AG04449 (cell line): ENCODE results near the gene DDX56.
A peak's percentile ranks its signal among the peaks of the same experiment; 100 is the strongest.
"Not testable (repeated sequence)": the region's sequence is repeated elsewhere in the genome, so short reads cannot be mapped to it uniquely, and the experiment has no call there.

Experiments used
- CTCF ChIA-PET: fragments of 350-600 bp; formaldehyde crosslinking; extraction: SDS; loops from one replicate; lab custom pipeline; 2021; ENCODE audit warnings: antibody characterized with exemption; lab: Yijun Ruan, JAX
- POLR2A ChIA-PET: fragments of 400-600, 350-600 bp; formaldehyde crosslinking; extraction: SDS; loops from one replicate; lab custom pipeline; 2020; ENCODE audit warnings: antibody characterized with exemption, inconsistent platforms; lab: Yijun Ruan, JAX
- DNase-seq: peaks from one replicate; pipeline ENCODE4 v3.0.0-alpha.2; 2010; ENCODE audit warnings: low read depth, low spot score
- H3K4me3 ChIP-seq: 2 replicates; pipeline ENCODE4 v1.5.1; 2011; ENCODE audit warnings: low read depth, mild to moderate bottlenecking, control low read depth, low read length
- CTCF ChIP-seq: IDR thresholded peaks from one replicate; pipeline ENCODE4 v1.5.1; 2011; ENCODE audit warnings: mild to moderate bottlenecking, moderate library complexity, low read length, control low read depth, inconsistent platforms; ENCODE audit not compliant: insufficient read depth; ENCODE audit errors: missing control alignments

DDX56 gene

GRCh38 chr7:44566680-44567079 lies 7.0 kb downstream of the DDX56 start:
- TF ChIP-seq CTCF, result no peak
- CTCF ChIA-PET, result interaction anchor here (0.8 to 5.5 kb wide), 11 partner anchors 8 to 325 kb away, joined by 3 to 79 read pairs (median 11); partner anchors contain the start of gene DDX56
- POLR2A ChIA-PET, result no interaction called here
- DNase-seq, result no peak
- H3K4me3 ChIP-seq, result no peak overlapping the region

GRCh38 chr7:44565795-44566559 lies 7.7 kb downstream of the DDX56 start:
- ChIA-PET POLR2A (interaction anchor here (0.9 to 1.1 kb wide), 2 partner anchors 8 to 15 kb away, joined by 5 to 8 read pairs; partner anchors contain the start of gene DDX56), CTCF (interaction anchor here (0.7 to 5.5 kb wide), 36 partner anchors 8 to 545 kb away, joined by 3 to 79 read pairs (median 5); partner anchors contain the start of genes DDX56, H2AZ2, TMED4 and YKT6)

GRCh38 chr7:44565097-44565794 lies 8.5 kb downstream of the DDX56 start:
- ChIA-PET CTCF (interaction anchor here (0.6 to 5.5 kb wide), 42 partner anchors 9 to 548 kb away, joined by 3 to 79 read pairs (median 4); partner anchors contain the start of genes DDX56, H2AZ2, TMED4 and YKT6), POLR2A (interaction anchor here (0.9 to 1.1 kb wide), 2 partner anchors 9 to 16 kb away, joined by 5 to 8 read pairs; partner anchors contain the start of gene DDX56)
- TF ChIP-seq CTCF, result peak; percentile 97
- no peak overlapping the region for H3K4me3 ChIP-seq
- no peak for DNase-seq

More at GRCh38 chr7:44565795-44566559, 7.7 kb downstream of the DDX56 start:
- no peak for DNase-seq
- H3K4me3 ChIP-seq, result no peak overlapping the region
- no peak for TF ChIP-seq CTCF

DNA sequence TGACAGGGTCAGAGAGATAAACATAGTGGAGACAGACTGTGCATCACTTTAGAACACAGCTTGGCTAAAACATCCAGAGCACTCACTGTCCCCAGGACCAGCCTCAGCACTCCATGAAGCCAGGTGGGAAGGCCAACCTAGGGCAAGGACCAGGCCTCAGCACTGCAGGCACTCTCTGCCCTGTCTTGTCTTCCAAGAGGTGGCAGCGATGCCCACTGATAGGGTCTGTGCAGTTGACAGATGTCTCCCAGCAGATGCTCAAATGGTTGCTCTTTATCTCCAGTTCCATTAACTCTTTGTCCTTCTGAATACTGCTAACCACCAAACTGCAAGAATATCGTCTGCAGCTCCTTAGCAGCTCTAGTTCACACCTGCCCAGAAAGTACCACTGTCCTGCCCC lies 9.1 kb downstream of the DDX56 start:
- TF ChIP-seq CTCF, result no peak
- no peak overlapping the region for H3K4me3 ChIP-seq
- POLR2A ChIA-PET, result interaction anchor here (0.7 to 1.1 kb wide), 2 partner anchors 9 kb away, joined by 3 to 8 read pairs; partner anchors contain the start of gene DDX56
- CTCF ChIA-PET, result interaction anchor here (0.6 to 5.5 kb wide), 31 partner anchors 8 to 549 kb away, joined by 3 to 79 read pairs (median 4); partner anchors contain the start of genes DDX56, TMED4 and YKT6
- no peak for DNase-seq

DNA sequence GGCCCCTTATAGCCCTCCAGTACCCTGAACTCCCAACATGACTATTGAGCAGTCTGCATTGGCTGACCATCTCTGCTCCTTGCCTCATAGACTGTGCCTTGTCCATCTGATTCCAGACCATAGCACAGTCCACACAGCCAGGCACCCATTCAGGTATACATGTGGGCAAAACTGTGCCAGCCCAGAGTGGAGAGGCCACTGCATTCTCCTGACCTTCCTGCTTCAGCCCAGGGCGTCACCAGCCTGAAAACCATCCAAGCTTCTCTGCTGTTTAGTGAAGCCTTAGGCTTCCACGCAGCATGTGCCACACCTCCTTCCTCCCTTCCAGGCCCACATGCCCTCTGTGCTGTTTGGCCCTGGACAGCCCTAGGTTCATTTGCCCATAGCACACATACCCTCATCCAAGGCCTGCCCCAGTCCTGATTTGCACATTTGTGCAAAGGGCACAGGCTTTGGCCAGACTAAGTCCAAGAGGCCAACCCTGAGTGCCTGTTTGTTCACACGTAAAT lies 10.5 kb downstream of the DDX56 start:
- ChIA-PET CTCF (interaction anchor here (1.3 to 5.5 kb wide), 6 partner anchors 13 to 322 kb away, joined by 3 to 79 read pairs (median 46); partner anchors contain the start of gene DDX56), POLR2A (no interaction called here)
- TF ChIP-seq CTCF, result no peak
- DNase-seq, result no peak
- no peak overlapping the region for H3K4me3 ChIP-seq

GRCh38 chr7:44562622-44562962 lies 11.1 kb downstream of the DDX56 start:
- POLR2A ChIA-PET, DNase-seq, H3K4me3 ChIP-seq: not testable (repeated sequence)
- CTCF ChIA-PET, result interaction anchor here (1.3 to 5.5 kb wide), 4 partner anchors 14 to 322 kb away, joined by 3 to 79 read pairs (median 52); partner anchors contain the start of gene DDX56
